Measurements from ENCODE around the gene ANKRD33B. TPM values are rescaled to one million over a fixed set of nuclear protein-coding genes. Genes with fewer than 3 reads are reported as not detected.

ANKRD33B gene
- polyA plus RNA-seq, 1 donor (not counting 4 experiments of a cell fraction or from before 2014, with no cell fraction given), result 1.9 TPM

DNA sequence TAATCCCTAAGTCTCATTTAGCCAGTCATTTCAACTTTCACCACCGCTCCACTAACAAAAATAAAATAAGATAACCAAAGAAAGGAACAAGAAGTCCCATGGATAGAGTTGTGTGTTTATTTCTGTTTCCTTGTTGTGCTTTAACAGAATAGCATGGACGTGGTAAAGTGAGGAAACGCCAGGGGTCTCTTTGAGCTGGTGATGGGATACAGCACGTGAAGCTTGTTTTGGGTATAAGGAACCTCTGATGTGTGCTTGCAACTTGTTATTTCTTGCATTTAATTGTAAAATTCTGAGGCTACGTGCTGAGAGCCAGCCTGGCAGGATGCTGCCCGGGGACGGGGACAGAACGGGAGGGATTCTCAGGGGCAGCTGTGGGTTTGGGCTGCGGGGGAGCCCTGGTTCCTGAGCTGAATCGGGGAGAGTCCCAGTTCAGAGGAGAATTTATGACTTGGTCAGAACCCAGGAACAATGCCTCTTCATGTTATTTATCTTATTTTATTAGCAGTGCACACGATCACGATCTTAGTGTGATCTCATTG, 63.4 kb downstream of the ANKRD33B start:
- DNase-seq (ENCODE audit: low read depth, low spot score) (no peak), FAIRE-seq (no peak)
- peak overlapping the region; percentile 11 for H3K27ac ChIP-seq (ENCODE audit: control insufficient read depth, insufficient read depth, low read length)
- no peaks in the 10 kb centered on the region for H3K36me3 ChIP-seq (ENCODE audit: control insufficient read depth in 2 of 2, extremely low read depth in 1 of 2, insufficient read depth in 2 of 2, low read length in 2 of 2)
- H3K4me2 ChIP-seq (ENCODE audit: control insufficient read depth, extremely low read depth, insufficient read depth, low read depth, low read length), result peak overlapping the region; percentile 65
- no peaks in the 10 kb centered on the region for H3K79me2 ChIP-seq (ENCODE audit: control insufficient read depth, insufficient read depth, low read length)
- no peaks in the 10 kb centered on the region for H3K27me3 ChIP-seq (ENCODE audit: control insufficient read depth, extremely low read depth, insufficient read depth, low read length)
- H3K9me3 ChIP-seq (ENCODE audit: control insufficient read depth, low read depth, low read length), result peaks cover 7% of the 10 kb centered on the region
- dilution Hi-C loops (cut with MboI; ENCODE audit: extremely low pct_ligation_motif_present, low sequenced_read_pairs), result no loop called here
- no peaks in the 10 kb centered on the region for H4K20me1 ChIP-seq (ENCODE audit: control insufficient read depth, extremely low read depth, insufficient read depth, low read length)
- TF ChIP-seq, protein P1, sequence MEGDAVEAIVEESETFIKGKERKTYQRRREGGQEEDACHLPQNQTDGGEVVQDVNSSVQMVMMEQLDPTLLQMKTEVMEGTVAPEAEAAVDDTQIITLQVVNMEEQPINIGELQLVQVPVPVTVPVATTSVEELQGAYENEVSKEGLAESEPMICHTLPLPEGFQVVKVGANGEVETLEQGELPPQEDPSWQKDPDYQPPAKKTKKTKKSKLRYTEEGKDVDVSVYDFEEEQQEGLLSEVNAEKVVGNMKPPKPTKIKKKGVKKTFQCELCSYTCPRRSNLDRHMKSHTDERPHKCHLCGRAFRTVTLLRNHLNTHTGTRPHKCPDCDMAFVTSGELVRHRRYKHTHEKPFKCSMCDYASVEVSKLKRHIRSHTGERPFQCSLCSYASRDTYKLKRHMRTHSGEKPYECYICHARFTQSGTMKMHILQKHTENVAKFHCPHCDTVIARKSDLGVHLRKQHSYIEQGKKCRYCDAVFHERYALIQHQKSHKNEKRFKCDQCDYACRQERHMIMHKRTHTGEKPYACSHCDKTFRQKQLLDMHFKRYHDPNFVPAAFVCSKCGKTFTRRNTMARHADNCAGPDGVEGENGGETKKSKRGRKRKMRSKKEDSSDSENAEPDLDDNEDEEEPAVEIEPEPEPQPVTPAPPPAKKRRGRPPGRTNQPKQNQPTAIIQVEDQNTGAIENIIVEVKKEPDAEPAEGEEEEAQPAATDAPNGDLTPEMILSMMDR (optimal IDR thresholded peaks at IDR 0.05 in 1 of 3, IDR thresholded peaks at IDR 0.05 in 1 of 3, conservative IDR thresholded peaks at IDR 0.05 in 1 of 3; ENCODE audit: extremely low read depth in 1 of 3, insufficient read depth in 2 of 3, low read length in 3 of 3), result no peak
- TF ChIP-seq EZH2 (IDR thresholded peaks at IDR 0.05; ENCODE audit: low read length), result no peak
- peak overlapping the region; percentile 38 for H3K9ac ChIP-seq (ENCODE audit: control insufficient read depth, extremely low read depth, insufficient read depth, low read length)
- H3K4me3 ChIP-seq (ENCODE audit: control insufficient read depth in 2 of 3, extremely low read depth in 1 of 3, insufficient read depth in 2 of 3, low read depth in 1 of 3, low read length in 3 of 3), result peak overlapping the region in 2 of 3 experiments; percentile 46 to 69
- H2AFZ ChIP-seq (ENCODE audit: control insufficient read depth, low read length), result peak overlapping the region; percentile 75
- no peaks in the 10 kb centered on the region for H3K9me1 ChIP-seq (ENCODE audit: control insufficient read depth, extremely low read depth, insufficient read depth, low read length)
- H3K4me1 ChIP-seq (ENCODE audit: control insufficient read depth, extremely low read depth, insufficient read depth, low read length), result peaks cover 9% of the 10 kb centered on the region

DNA sequence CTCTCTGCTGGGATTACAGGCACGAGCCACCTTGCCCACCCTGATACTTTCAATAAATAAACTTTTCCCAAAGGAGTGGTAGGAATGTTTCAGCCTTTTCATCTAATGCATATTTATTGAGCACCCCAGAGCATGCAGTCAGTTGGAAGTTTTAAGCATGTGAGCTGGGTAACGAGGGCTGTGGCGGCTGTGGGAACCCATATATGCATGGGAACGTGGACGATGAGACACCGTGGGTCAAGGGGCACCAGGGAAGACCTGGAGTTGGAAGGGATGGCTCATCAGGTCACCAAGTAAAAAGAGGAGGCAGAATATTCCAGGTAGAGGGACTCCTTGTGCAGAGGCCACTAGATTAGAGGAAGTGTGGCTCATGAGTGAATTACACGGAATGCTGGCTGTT, 64.7 kb downstream of the ANKRD33B start:
- FAIRE-seq (no peak), DNase-seq (ENCODE audit: low read depth, low spot score) (no peak)
- Histone ChIP-seq H3K27me3 (ENCODE audit: control insufficient read depth, extremely low read depth, insufficient read depth, low read length) (no peaks in the 10 kb centered on the region), H3K36me3 (ENCODE audit: control insufficient read depth in 2 of 2, extremely low read depth in 1 of 2, insufficient read depth in 2 of 2, low read length in 2 of 2) (no peaks in the 10 kb centered on the region), H2AFZ (ENCODE audit: control insufficient read depth, low read length) (no peak overlapping the region), H3K79me2 (ENCODE audit: control insufficient read depth, insufficient read depth, low read length) (no peaks in the 10 kb centered on the region), H3K9me1 (ENCODE audit: control insufficient read depth, extremely low read depth, insufficient read depth, low read length) (no peaks in the 10 kb centered on the region), H3K9ac (ENCODE audit: control insufficient read depth, extremely low read depth, insufficient read depth, low read length) (no peak overlapping the region), H3K4me1 (ENCODE audit: control insufficient read depth, extremely low read depth, insufficient read depth, low read length) (peaks cover 9% of the 10 kb centered on the region), H3K4me3 (ENCODE audit: control insufficient read depth in 2 of 3, extremely low read depth in 1 of 3, insufficient read depth in 2 of 3, low read depth in 1 of 3, low read length in 3 of 3) (no peak overlapping the region), H4K20me1 (ENCODE audit: control insufficient read depth, extremely low read depth, insufficient read depth, low read length) (no peaks in the 10 kb centered on the region), H3K27ac (ENCODE audit: control insufficient read depth, insufficient read depth, low read length) (no peak overlapping the region), H3K4me2 (ENCODE audit: control insufficient read depth, extremely low read depth, insufficient read depth, low read depth, low read length) (no peak overlapping the region), H3K9me3 (ENCODE audit: control insufficient read depth, low read depth, low read length) (peaks cover 7% of the 10 kb centered on the region)
- dilution Hi-C loops (cut with MboI; ENCODE audit: extremely low pct_ligation_motif_present, low sequenced_read_pairs), result no loop called here
- TF ChIP-seq, protein P1 (optimal IDR thresholded peaks at IDR 0.05 in 1 of 3, IDR thresholded peaks at IDR 0.05 in 1 of 3, conservative IDR thresholded peaks at IDR 0.05 in 1 of 3; ENCODE audit: extremely low read depth in 1 of 3, insufficient read depth in 2 of 3, low read length in 3 of 3), result no peak
- no peak for TF ChIP-seq EZH2 (IDR thresholded peaks at IDR 0.05; ENCODE audit: low read length)

Data from keratinocyte (primary cell).